Activated CD4-positive, alpha-beta T cell treated with anti-CD3 and anti-CD28 coated beads for 1 hour (primary cell): Measurements from ENCODE around the gene RIN3.

Experiments used
- DNase-seq: peaks from one replicate; pipeline ENCODE4 v3.0.0-alpha.2; 2020

Gene RIN3

DNA sequence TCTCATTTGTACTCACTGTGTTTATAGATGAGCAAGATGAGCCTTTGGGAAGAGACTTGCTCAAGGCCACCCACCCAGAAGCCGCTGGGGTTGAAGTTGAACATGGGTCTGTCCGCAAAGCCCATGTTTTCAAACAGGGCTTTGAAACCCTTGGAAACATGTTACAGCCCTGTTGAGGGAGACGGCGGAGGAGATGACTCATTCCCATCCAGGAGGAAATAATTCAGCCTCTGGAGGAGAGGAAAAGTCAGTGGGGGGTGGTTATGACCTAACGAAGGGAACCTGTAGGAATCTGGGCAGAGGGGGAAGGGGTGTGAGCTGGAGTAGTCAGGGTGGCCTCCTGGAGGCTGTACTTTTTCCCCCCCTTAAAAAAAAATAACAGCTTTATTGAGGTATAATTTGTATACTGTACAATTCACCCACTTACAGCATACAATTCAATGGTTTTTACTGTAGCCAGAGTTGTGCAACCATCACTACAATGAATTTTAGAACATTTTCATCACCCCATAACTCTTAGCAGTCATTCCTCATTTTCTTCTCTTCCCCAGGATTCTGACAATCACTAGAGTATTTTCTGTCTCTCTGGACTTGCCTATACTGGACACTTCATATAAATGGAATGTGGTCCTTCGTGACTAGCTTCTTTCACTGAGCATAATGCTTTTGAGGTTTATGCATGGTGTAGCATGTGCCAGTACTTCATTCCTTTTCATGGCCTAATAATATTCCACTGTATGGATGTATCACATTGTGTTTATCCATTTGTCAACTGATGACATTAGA lies 1.9 kb upstream of the RIN3 start:
- DNase-seq: no peak

DNA sequence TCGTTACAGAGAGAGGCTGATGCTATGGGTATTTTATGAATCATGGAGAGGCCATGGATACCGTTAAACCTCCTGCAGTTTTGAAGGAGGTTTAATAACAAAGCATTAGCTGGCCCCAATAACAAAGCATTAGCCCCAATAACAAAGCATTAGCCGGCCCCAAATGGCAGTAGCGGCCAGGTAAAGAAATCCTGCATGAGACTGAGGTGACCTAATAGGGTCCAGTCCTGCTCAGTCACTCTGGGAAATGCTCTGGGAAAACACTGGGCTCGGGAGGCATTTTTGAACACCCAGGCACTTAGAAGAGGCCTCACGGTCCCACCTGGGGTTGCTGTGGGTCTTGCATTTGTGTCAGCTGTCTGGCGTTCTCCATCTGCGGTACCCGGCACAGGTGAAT lies 776 bp upstream of the RIN3 start:
- no peak for DNase-seq

DNA sequence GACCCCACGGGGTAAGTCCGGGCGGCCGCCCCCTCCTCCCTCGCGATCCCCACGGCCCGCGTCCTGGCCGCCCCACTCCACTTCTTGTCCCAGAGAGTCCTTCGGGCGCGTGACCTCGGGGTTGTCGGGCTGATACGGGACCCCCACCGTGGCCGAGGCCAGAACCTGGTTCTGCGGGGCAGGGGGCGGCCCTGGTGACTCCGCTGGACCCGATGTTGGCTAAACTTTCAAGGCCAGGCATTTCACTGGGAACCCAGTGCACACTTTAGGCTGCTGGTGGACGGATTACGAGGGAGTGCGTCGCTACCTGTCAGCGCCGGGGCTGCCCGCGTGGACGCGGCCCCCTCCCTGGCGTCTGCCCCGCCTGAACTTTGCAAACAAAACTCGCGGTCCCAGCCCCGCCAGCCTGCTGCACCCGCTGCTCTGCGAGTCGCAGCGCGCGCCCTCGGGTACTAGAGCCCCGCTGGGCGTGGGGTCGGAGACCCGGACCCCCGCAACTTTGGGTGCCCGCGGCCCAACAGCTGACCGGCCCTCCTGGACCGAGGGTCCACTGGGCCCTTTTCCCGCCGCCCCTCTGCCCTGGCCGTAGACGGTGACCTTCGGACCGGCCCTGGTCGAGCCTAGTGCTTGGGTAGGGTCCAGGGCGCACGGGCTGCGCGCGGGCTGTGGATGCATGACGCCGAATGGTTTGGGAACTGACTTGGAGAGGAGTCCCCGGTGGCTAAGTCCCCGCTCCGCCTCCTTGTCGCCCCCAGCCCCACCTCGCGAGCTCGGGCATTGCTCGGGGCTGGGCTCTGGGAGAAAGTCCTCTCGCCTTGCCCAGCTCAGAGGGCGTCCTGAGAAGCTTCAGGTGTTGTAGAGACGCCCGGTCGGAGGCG lies 624 bp downstream of the RIN3 start:
- peak; percentile 32 for DNase-seq

DNA sequence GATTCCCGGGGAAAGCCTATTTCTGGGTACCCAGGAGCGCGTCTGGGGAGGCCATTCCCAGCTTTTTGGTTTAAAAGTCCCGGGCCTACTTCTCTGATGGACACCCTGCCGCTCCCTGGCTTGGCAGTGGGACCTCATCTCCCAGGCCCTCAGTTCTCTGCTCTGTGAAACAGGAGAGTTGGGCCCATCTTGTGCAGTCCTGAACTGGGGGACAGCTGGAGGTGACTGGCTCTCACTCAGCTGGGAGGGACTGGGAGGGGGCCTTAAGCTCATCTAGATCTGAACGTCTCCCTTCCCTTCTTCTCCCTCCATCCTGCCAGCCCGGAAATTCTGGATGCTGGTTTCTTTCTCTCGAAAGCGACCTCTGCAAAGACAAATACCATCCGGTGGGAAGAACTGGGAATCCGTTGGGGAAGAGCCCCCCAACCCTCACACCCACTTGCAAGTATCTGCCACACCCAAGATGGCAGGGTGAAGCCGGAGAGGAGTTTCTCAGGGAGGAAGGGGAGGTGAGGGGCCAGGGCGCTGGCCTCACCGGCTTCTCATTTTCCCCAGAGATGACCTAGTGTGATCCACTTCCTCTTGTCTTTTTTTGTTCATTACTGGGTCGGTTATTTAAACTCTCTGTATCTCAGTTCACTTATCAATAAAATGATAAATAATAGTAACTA lies 1.4 kb downstream of the RIN3 start:
- no peak for DNase-seq

DNA sequence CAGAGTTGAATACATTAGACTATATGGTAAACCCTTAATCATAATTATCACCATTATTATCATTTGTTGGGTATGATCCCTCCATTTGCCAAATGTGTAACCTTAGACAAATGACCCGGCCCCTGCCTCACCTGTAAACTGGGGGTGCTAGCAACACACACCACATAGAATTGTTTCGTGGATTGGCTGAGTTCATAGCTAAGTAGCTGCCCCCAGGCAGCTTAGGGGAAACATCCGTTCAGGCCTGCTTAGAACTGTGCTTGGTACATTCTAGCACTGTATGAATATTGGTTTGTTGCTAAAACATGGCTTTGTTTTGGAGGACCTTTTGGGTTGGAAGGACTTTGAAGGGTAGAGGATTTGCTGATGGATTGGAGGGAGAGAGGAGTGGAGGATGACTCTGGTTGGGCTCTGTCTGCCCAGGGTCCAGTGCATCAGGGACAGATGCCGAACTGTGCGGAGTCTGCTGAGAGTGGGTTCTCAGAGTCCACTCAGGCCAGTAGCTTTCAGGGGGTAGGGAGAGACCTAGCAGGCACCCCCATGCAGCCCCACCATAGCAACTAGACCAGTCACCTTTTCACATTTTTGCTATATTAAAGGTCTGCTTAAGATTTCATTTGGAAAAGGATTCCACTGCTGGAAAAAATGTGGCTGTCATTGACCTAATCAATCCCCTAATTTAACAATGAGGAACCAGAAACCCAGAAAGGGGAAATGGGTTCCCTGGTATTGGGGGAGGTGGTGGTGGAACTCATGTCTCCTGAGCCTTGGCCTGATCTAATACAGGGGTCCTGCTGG lies 2.2 kb downstream of the RIN3 start:
- no peak for DNase-seq

DNA sequence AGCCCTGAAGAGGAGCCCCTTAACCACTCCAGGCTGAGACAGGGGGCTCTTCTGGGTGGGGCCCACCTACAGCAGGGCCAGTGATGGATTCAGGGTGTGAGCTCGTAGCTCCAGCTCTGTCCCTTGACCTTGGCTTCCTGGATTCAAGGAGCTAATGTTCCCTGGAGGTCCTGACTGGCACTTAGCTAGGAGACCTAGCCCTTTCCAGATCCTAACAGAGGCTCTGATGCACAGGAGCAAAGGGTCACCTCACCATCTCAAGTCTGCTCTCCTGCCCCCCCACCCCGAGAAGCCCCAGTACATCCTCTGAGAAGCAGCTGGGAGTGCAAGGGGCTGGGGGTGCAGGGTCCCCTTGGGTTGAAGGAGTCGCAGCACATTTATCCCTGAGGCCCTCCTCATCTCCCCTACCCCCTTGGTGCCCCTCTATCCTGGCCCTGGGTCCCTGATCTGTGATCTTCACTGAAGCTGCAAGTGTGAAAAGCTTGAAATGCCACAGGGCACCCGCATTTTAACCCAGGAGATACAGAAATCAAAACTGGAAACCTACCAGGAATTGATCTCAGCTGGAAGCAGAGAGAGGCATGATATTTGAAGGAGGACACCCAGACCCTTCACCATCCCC lies 2.9 kb downstream of the RIN3 start:
- no peak for DNase-seq

DNA sequence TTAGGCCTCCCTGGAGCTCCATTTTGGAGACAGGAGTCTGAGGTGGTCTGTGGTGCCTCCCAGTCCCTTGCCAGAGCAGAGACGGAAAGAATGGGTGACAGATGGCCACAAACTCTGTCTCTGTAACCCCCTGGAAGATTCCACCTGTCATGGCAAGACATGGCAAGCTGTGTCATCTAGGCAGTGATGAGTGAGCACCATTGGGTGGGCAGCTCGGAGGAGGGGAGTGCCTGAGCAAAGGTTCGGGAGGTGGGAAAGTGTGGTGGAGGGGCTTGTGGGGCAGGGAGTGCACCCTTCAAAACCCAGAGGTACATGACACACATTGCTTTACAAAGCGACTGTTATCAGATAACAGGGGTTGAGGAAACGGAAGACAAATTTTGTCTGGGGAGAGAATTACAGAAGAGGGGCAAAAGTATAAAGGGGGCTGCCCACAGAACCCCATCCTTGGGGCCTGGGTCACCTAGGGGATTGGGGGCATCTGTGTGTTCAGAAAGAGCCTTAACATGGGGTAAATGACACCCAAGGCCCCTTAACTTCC lies 3.5 kb downstream of the RIN3 start:
- peak; percentile 31 for DNase-seq

DNA sequence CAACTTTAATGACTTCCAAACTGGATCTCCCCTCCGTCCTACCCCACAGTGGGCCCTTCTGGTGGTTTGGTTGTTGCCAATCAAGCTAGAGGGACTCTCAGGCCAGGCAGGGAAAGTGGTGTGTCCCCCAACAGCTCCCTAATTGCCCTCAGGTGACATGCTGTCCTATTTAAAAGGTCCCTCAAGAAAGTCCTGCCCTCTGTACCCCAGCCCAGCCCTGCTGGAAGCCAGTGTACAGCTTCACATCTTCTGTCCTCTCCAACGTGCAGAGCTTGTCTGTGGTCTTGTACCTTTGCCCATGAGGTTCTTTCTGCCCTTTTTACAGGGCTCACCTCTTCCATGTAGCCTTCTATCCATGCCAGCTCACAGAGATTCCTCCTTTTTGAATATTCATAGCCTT lies 4.2 kb downstream of the RIN3 start:
- no peak for DNase-seq

DNA sequence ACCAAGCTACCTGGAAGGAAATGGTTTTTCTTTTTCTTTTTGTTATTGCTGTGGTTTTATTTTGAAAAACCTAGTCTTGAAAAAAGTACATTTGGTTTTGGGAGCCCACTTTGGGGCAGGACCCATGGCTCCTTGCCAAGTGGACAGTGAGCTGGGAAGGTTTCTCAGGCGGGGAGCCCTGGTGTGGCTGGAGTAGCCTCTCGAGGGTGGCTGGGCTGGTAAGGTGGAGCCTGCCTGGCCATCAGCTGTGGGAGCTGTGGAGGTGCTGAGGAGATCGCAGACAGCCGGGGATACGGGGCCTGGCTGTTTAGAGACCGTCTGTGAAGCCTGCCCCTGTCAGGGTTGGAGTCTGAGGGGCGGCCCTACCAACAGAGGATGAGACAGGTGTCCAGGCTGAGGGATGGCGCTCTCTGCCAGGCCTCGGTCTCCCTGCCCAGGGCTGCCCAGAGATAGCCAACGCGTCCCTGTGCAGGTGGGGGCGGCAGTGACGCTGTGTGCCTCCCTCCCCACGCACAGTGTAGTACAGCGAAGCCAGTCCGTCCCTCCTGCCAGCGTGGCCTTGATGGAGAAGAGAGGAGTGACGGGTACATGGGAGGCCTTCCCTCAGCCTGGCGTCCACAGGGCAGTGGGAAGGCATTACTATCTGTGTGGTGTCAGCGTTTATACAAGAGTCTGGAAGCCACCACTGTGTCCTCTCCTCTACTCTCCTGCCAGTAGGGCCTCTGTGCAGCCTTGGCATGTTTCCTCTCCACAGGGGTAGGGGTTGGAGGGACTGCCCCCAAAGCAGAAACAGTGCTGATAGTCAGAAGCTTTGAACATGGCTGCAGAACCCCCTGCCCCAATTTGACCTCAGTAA lies 5.9 kb downstream of the RIN3 start:
- DNase-seq: no peak

DNA sequence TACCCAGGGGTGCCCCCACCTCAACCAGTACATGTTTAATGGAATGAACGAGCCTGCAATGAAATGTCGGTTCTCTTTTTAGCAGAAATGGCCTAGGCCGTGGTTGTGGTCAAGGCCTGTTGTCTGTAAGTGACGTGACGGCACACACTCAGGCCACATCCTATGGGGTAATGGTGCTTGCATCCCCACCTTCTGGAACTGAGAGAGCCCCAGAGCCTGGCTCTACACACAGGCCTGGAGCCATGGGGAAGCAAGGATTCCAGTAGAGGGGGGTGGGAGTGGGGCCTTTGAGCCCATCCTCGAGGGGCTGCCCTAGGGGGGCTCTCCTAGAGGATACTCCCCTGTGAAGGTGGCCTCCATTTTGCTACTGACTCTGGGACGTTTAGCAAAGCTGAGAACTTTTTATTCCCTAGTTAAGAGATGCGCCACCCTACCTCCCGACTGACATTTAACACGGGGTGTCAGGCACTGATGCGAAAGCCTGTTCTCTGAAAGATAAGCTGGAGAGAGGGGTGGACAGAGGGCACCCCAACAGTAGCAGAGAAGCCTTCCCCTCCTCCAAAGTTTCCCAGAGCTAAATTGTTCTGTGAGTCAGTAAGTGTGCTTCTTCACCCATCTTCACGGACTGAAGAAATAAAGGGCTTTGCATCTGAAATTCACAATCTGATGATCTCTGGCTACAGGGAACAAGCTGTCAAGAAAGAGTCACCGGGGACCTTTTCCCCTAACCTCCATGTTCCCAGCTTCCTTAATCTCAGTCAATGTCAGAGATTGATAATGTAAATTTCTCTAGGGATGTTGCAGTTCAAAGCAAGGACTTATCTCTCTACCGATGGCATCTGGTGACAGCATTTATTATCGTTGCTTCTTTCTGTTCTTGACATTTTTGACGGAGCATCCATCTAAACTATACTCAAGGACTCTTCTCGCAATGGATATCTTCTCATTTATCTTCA lies 6.8 kb downstream of the RIN3 start:
- no peak for DNase-seq

DNA sequence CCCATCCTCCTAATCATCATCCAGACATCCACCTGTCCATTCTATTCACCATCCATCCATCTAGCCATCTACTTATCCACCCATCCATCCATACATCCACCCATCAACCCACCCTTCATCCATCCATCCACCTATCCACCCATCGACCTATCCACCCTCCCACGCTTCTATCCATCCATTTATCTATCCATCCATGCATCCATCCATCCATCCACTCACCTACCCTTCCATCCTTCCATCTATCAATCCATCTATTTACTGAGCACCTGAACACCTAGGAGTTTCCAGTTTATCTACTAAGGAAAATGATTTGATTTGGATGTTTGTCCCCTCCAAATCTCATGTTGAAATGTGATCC lies 7.5 kb downstream of the RIN3 start:
- no peak for DNase-seq

DNA sequence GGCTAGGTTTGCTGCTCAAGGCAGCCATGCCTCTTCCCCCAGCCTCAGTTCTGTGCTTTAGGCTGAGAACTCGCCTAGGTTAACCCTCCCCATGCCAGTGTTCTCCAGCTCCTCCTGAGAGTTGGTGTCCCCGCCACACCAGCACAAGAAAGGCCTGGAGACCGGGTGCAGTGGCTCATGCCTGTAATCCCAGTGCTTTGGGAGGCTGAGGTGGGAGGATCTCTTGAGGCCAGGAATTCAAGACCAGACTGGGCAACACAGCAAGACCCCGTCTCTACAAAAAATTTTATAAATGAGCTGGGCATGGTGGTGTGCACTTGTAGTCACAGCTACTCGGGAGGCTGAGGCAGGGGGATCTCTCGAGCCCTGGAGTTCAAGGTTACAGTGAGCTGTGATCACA lies 10.2 kb downstream of the RIN3 start:
- DNase-seq: no peak

DNA sequence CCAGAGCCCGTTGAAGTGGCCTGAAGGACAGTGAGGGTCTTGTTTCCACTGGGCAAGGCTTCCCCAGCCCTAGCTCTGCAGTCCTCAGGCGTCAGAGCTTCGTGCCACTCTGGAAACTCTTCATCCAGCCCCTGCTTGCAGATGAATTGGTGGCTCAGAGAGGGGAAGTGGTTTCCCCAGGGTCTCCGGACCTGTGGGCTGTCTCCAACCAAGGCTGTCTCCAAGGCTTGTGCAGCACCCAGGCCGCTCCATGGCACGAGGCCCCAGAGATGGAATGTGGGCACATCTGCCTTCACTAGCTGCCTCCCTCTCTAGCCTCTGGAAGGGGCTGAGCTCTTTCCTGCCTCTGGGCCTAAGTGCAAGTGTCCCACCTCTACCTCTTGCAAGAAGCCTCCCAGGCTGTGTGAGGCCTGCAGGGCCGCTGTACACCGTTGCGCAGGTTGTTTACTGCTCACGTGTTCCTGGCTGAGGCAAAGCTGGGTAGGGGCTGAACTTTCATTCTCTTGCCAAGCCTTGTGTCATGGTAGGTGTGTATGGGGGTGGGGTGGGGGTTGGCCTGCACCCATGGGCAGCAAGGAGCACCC lies 11.1 kb downstream of the RIN3 start:
- DNase-seq: no peak

DNA sequence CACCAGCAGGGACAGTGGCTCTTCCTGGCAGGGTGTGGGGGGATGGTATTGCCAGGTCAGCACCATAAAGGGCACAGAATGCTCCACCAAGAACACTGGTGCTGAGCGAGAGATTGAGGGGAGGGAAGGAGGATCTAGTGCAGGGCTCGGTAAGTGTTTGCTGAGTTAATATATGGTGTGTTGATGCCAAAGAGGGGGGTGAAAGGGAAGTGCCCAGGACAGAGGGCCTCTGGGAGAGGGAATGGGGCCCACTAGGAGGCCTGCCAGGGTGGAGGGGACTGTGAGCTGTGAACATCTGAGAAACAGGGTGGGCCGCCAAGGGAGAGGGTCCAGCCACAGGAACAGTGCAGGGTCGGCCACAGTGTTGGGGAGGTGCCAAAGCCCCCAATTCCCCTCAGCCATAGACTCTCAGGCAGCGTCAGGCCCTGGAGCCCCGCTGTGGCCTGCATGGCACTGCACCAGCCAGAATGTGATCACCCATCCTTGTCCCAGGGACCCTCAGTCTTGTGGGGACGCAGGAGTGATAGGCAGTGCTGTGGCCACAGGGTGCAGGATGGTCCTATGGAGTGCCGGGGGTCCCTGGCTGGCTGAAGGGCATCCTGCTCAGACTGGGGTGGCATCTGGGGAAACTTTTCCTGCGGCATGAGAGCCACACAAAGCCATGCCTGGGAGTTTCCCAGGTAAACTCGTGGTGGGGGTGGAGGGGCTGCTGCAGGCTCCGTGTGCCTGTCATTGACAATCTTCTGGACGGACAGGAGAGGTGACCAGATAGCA lies 11.9 kb downstream of the RIN3 start:
- no peak for DNase-seq

DNA sequence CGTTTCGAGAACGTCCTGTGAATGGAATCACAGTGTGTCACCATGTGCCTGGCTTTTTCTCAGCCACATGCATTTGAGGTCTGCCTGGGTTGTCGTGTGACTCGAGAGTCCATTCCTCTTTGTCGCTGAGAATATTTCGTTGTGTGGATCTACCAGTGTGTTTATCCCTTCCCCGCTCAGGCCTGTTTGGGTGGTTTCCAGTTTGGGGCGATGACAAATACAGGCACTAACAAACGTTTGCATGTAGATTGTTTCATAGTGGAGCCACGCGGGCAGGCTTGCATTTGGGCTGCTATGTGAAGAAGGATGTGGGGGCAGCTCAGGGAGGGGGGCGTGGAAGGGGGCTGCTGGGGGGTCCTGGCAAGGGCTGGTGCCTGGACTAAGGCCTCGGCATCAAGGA lies 14.1 kb downstream of the RIN3 start:
- DNase-seq: no peak

DNA sequence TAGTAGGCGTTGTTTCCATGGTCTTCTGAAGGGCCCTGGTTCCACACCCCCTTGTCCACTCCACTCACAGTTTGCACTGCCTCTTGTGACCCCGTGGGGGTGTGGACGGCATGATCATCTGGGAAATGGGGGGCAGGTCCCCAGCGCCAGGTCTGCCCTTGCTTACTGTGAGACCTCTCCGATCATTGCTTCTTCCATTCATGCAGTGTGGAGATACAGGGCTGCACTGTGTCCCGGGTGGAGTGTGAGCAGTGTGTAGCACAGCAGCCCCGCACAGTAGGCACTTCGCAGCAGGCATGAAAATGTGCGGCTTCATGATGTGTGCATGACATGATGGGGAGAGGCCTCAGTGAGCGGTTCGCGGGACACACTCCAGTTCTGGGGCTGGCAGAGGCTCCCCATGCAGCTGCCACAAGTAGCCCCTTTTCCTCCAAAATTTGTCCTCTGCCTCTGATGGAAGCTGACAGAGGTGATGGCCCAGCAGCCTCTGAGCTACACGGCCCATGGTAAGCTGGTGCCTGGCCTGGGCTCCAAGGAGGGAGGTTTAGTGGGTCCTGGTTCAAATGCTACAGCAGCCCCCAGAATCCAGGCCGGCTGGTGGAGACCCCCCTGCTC lies 15.0 kb downstream of the RIN3 start:
- no peak for DNase-seq

DNA sequence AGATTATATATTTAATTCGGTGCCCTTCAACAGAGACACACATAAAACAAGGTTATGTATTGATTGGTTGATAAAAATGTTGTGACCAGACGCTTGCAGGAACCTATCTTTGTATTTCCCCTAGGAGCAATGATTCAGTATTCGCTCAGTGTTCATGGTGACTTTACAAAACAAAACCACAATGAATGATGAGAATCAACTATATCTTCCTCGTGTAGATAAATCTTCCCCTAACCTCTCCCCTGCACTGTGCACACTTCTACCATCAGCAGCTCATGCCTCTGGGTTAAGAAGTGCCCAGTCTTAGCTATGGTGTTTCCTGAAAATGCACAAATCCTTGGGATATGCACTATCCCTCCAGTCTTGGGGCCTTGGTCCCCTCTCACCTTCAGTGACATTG lies 16.3 kb downstream of the RIN3 start:
- DNase-seq: no peak
